ENCODE data around the gene PFKL.
"Not testable (repeated sequence)": the region's sequence is repeated elsewhere in the genome, so short reads cannot be mapped to it uniquely, and the experiment has no call there.

PFKL gene

GRCh38 chr21:44279354-44280260 is 20.2 kb upstream of the PFKL start:
- no peak for DNase-seq (ENCODE audit: low read depth in 2 of 2)

- DNase-seq (ENCODE audit: low read depth in 2 of 2): no peak
Observed at GRCh38 chr21:44281801-44282200, 18.1 kb upstream of the PFKL start.

GRCh38 chr21:44282370-44282769 is 17.5 kb upstream of the PFKL start:
- no peak for DNase-seq (ENCODE audit: low read depth in 2 of 2)

GRCh38 chr21:44283211-44283785 is 16.6 kb upstream of the PFKL start:
- not testable (repeated sequence) for DNase-seq (ENCODE audit: low read depth in 2 of 2)

GRCh38 chr21:44283948-44284347 is 15.9 kb upstream of the PFKL start:
- no peak for DNase-seq (ENCODE audit: low read depth in 2 of 2)

GRCh38 chr21:44285138-44285992 is 14.5 kb upstream of the PFKL start, which contains the start of gene AIRE:
TSS of gene AIRE (plus strand) at chr21:44285876. CDS start at chr21:44286007, 131 bp downstream.
- DNase-seq (ENCODE audit: low read depth in 2 of 2): no peak

- no peak for DNase-seq (ENCODE audit: low read depth in 2 of 2)
Observed at GRCh38 chr21:44286086-44286715, 13.7 kb upstream of the PFKL start.

GRCh38 chr21:44286716-44287632 is 12.9 kb upstream of the PFKL start:
- no peak for DNase-seq (ENCODE audit: low read depth in 2 of 2)

GRCh38 chr21:44288251-44289110 is 11.4 kb upstream of the PFKL start:
- no peak for DNase-seq (ENCODE audit: low read depth in 2 of 2)

GRCh38 chr21:44289381-44290010 is 10.4 kb upstream of the PFKL start:
- DNase-seq (ENCODE audit: low read depth in 2 of 2): no peak

- no peak for DNase-seq (ENCODE audit: low read depth in 2 of 2)
Observed at GRCh38 chr21:44290327-44291077, 9.4 kb upstream of the PFKL start.

- DNase-seq (ENCODE audit: low read depth in 2 of 2): no peak
Observed at GRCh38 chr21:44291078-44291935, 8.5 kb upstream of the PFKL start.

- no peak for DNase-seq (ENCODE audit: low read depth in 2 of 2)
Observed at GRCh38 chr21:44291936-44292811, 7.7 kb upstream of the PFKL start.

- DNase-seq (ENCODE audit: low read depth in 2 of 2): no peak
Observed at GRCh38 chr21:44292812-44293195, 7.0 kb upstream of the PFKL start.

- no peak for DNase-seq (ENCODE audit: low read depth in 2 of 2)
Observed at GRCh38 chr21:44293551-44294231, 6.2 kb upstream of the PFKL start.
